Suppressor macrophage (primary cell): ENCODE results near the gene C4orf54.

Experiments
- DNase-seq, 4 experiments: peaks; one replicate each; pipeline ENCODE4 v3.0.0-alpha.2; 2020 to 2022

The C4orf54 gene

GRCh38 chr4:99617374-99617773, 40.3 kb downstream of the C4orf54 start:
- DNase-seq = no peak

- DNase-seq = no peak
These were observed 42.3 kb downstream of the C4orf54 start for GRCh38 chr4:99615170-99615820.

GRCh38 chr4:99614491-99614890, 43.1 kb downstream of the C4orf54 start:
- DNase-seq = peak in 3 of 4 experiments; percentile 4 to 10 (median 9)

- no peak for DNase-seq
These were observed 44.9 kb downstream of the C4orf54 start for GRCh38 chr4:99612704-99613103.

GRCh38 chr4:99612281-99612680, 45.3 kb downstream of the C4orf54 start:
- no peak for DNase-seq

- DNase-seq = no peak
These were observed 46.9 kb downstream of the C4orf54 start for GRCh38 chr4:99610605-99611175.

GRCh38 chr4:99608417-99608816, 49.2 kb downstream of the C4orf54 start:
- no peak for DNase-seq
